ENCODE results near the gene CWH43. TPM values are rescaled to one million over a fixed set of nuclear protein-coding genes. Genes with fewer than 3 reads are reported as not detected.
"Not testable (repeated sequence)": the region's sequence is repeated elsewhere in the genome, so short reads cannot be mapped to it uniquely, and the experiment has no call there.

Gene CWH43
- total RNA-seq, 1 donor from 2014 or later = not detected

GRCh38 chr4:49099831-49100444, 113.9 kb downstream of the CWH43 start:
- H3K4me3 Mint-ChIP-seq; H3K27ac Mint-ChIP-seq; DNase-seq (ENCODE audit: low spot score in 2 of 2, unreplicated experiment in 2 of 2); H3K4me1 Mint-ChIP-seq; H3K27me3 Mint-ChIP-seq (ENCODE audit: low read depth): not testable (repeated sequence)
- H3K9me3 Mint-ChIP-seq = peaks cover 65% of the 10 kb centered on the region
- peaks cover 40% of the 10 kb centered on the region for H3K36me3 Mint-ChIP-seq

GRCh38 chr4:49102344-49102898, 116.3 kb downstream of the CWH43 start:
- DNase-seq (ENCODE audit: low spot score in 2 of 2, unreplicated experiment in 2 of 2); H3K4me3 Mint-ChIP-seq; H3K27ac Mint-ChIP-seq; H3K4me1 Mint-ChIP-seq; H3K27me3 Mint-ChIP-seq (ENCODE audit: low read depth): not testable (repeated sequence)
- Mint-ChIP-seq H3K36me3 (peaks cover 46% of the 10 kb centered on the region), H3K9me3 (peaks cover 67% of the 10 kb centered on the region)

- not testable (repeated sequence) for DNase-seq (ENCODE audit: low spot score in 2 of 2, unreplicated experiment in 2 of 2); H3K4me3 Mint-ChIP-seq; H3K27me3 Mint-ChIP-seq (ENCODE audit: low read depth); H3K27ac Mint-ChIP-seq; H3K4me1 Mint-ChIP-seq
- Mint-ChIP-seq H3K9me3 (peaks cover 67% of the 10 kb centered on the region), H3K36me3 (peaks cover 49% of the 10 kb centered on the region)
These were observed 117.5 kb downstream of the CWH43 start for GRCh38 chr4:49103436-49104136.

- not testable (repeated sequence) for H3K4me1 Mint-ChIP-seq
These were observed 118.3 kb downstream of the CWH43 start for GRCh38 chr4:49104231-49104930.

GRCh38 chr4:49105248-49105904, 119.3 kb downstream of the CWH43 start:
- DNase-seq (ENCODE audit: low spot score in 2 of 2, unreplicated experiment in 2 of 2) = not testable (repeated sequence)

More at GRCh38 chr4:49104231-49104930, 118.3 kb downstream of the CWH43 start:
- H3K27ac Mint-ChIP-seq; H3K27me3 Mint-ChIP-seq (ENCODE audit: low read depth); DNase-seq (ENCODE audit: low spot score in 2 of 2, unreplicated experiment in 2 of 2); H3K4me3 Mint-ChIP-seq: not testable (repeated sequence)
- H3K36me3 Mint-ChIP-seq = peaks cover 47% of the 10 kb centered on the region
- peaks cover 60% of the 10 kb centered on the region for H3K9me3 Mint-ChIP-seq

GRCh38 chr4:49107262-49107661, 121.2 kb downstream of the CWH43 start:
- not testable (repeated sequence) for DNase-seq (ENCODE audit: low spot score in 2 of 2, unreplicated experiment in 2 of 2); H3K4me3 Mint-ChIP-seq; H3K27ac Mint-ChIP-seq; H3K4me1 Mint-ChIP-seq; H3K27me3 Mint-ChIP-seq (ENCODE audit: low read depth)
- peaks cover 47% of the 10 kb centered on the region for H3K36me3 Mint-ChIP-seq
- H3K9me3 Mint-ChIP-seq = peaks cover 66% of the 10 kb centered on the region

More at GRCh38 chr4:49105248-49105904, 119.3 kb downstream of the CWH43 start:
- H3K4me1 Mint-ChIP-seq; H3K27me3 Mint-ChIP-seq (ENCODE audit: low read depth); H3K4me3 Mint-ChIP-seq; H3K27ac Mint-ChIP-seq: not testable (repeated sequence)
- peaks cover 45% of the 10 kb centered on the region for H3K36me3 Mint-ChIP-seq
- peaks cover 59% of the 10 kb centered on the region for H3K9me3 Mint-ChIP-seq

GRCh38 chr4:49108183-49108978, 122.3 kb downstream of the CWH43 start:
- H3K9me3 Mint-ChIP-seq = peaks cover 62% of the 10 kb centered on the region
- peaks cover 42% of the 10 kb centered on the region for H3K36me3 Mint-ChIP-seq
- not testable (repeated sequence) for DNase-seq (ENCODE audit: low spot score in 2 of 2, unreplicated experiment in 2 of 2); H3K27ac Mint-ChIP-seq; H3K27me3 Mint-ChIP-seq (ENCODE audit: low read depth); H3K4me1 Mint-ChIP-seq; H3K4me3 Mint-ChIP-seq

- not testable (repeated sequence) for H3K4me3 Mint-ChIP-seq; H3K4me1 Mint-ChIP-seq; DNase-seq (ENCODE audit: low spot score in 2 of 2, unreplicated experiment in 2 of 2); H3K27me3 Mint-ChIP-seq (ENCODE audit: low read depth); H3K27ac Mint-ChIP-seq
- Mint-ChIP-seq H3K36me3 (peaks cover 38% of the 10 kb centered on the region), H3K9me3 (peaks cover 53% of the 10 kb centered on the region)
These were observed 123.6 kb downstream of the CWH43 start for GRCh38 chr4:49109567-49110166.

GRCh38 chr4:49110579-49110978, 124.5 kb downstream of the CWH43 start:
- peaks cover 45% of the 10 kb centered on the region for H3K9me3 Mint-ChIP-seq

More at GRCh38 chr4:49110579-49110978, 124.5 kb downstream of the CWH43 start:
- H3K27me3 Mint-ChIP-seq (ENCODE audit: low read depth); H3K4me1 Mint-ChIP-seq; H3K4me3 Mint-ChIP-seq; DNase-seq (ENCODE audit: low spot score in 2 of 2, unreplicated experiment in 2 of 2); H3K27ac Mint-ChIP-seq: not testable (repeated sequence)
- peaks cover 34% of the 10 kb centered on the region for H3K36me3 Mint-ChIP-seq

Other genes starting within 250 kb of the CWH43 start
- gene FRYL, start 206.0 kb upstream of the CWH43 start, total RNA-seq = 55.5 to 57.0 TPM (median 56.8 TPM) in 3 replicates
- 143 to 149 TPM (median 146 TPM) in 3 replicates for gene OCIAD1, start 155.2 kb upstream of the CWH43 start, total RNA-seq
- 72.4 to 76.0 TPM (median 73.1 TPM) in 3 replicates for gene OCIAD2, start 79.5 kb upstream of the CWH43 start, total RNA-seq

All from mesothelial cell of epicardium (in vitro differentiated cells).